Endothelial cell of umbilical vein (primary cell): ENCODE data around the gene PDLIM5. TPM values are rescaled to one million over a fixed set of nuclear protein-coding genes. Genes with fewer than 3 reads are reported as not detected.
A peak's percentile ranks its signal among the peaks of the same experiment; 100 is the strongest.

Experiments
- BruUV-seq: library from RNA; stranded (reverse); fragments of 400-500 nt; replicated peaks from 2 replicates; lab custom pipeline; 2021; lab: Mats Ljungman, UMichigan
- CTCF ChIA-PET: fragments of 300-600, 350-600 bp; sonication (Branson Sonifier 250); formaldehyde crosslinking; loops from one replicate; lab custom pipeline; 2021; ENCODE audit warnings: antibody characterized with exemption, inconsistent platforms; lab: Charles Lee
- POLR2A ChIA-PET: fragments of 300-600, 350-600 bp; sonication (Branson Sonifier 250); formaldehyde crosslinking; loops from one replicate; lab custom pipeline; 2021; ENCODE audit warnings: antibody characterized with exemption, inconsistent platforms; lab: Charles Lee
- DNase-seq: peaks from one replicate; pipeline ENCODE4 v3.0.0-alpha.2; 2011; ENCODE audit warnings: low read depth, low spot score
- FAIRE-seq: peaks from 2 replicates; lab custom pipeline; 2011; peaks lifted over from hg19 to GRCh38; lab: Jason Lieb, UNC
- H2AFZ ChIP-seq: 2 replicates; pipeline ENCODE4 v1.6.0; 2012; ENCODE audit warnings: low read depth, low read length, control low read depth, inconsistent platforms
- H3K27ac ChIP-seq: 2 replicates; pipeline ENCODE4 v1.5.1; 2011; ENCODE audit warnings: low read depth, mild to moderate bottlenecking, control low read depth, low read length, moderate library complexity; ENCODE audit not compliant: insufficient read depth
- H3K27me3 ChIP-seq, 2 experiments: 2 replicates each; pipeline versions ENCODE4 v1.6.0 to v1.6.1; 2011; ENCODE audit warnings: low read length in 2 of 2, mixed read lengths in 1 of 2; ENCODE audit not compliant: control insufficient read depth in 2 of 2, insufficient read depth in 2 of 2
- H3K36me3 ChIP-seq, 2 experiments: 2 replicates in 1 of 2; 3 replicates in 1 of 2; pipeline ENCODE4 v1.5.1; 2011; ENCODE audit warnings: low read length in 2 of 2, mild to moderate bottlenecking in 1 of 2, moderate library complexity in 1 of 2; ENCODE audit not compliant: control insufficient read depth in 2 of 2, insufficient read depth in 2 of 2; ENCODE audit errors: extremely low read depth in 1 of 2
- H3K4me1 ChIP-seq: 3 replicates; pipeline ENCODE4 v1.5.1; 2011; ENCODE audit warnings: mild to moderate bottlenecking, low read length; ENCODE audit not compliant: control insufficient read depth, insufficient read depth; ENCODE audit errors: extremely low read depth
- H3K4me2 ChIP-seq: 2 replicates; pipeline ENCODE4 v1.6.1; 2011; ENCODE audit warnings: low read length, control low read depth, mixed read lengths; ENCODE audit not compliant: insufficient read depth
- H3K4me3 ChIP-seq, 3 experiments: fragments of 200-600 bp in 1 of 3; sonication (generic), shearing (Covaris generic) in 1 of 3; replicated peaks in 1 of 3; 2 replicates each; pipeline ENCODE4 v1.5.1; 2011 to 2016; ENCODE audit warnings: control low read depth in 3 of 3, low read length in 3 of 3, mild to moderate bottlenecking in 2 of 3, inconsistent platforms in 1 of 3, low read depth in 1 of 3, moderate library complexity in 1 of 3; ENCODE audit not compliant: insufficient read depth in 1 of 3
- H3K79me2 ChIP-seq: 2 replicates; pipeline ENCODE4 v1.6.0; 2012; ENCODE audit warnings: low read length, inconsistent platforms; ENCODE audit not compliant: control insufficient read depth, insufficient read depth
- H3K9ac ChIP-seq: replicated peaks from 2 replicates; pipeline ENCODE3; 2011; ENCODE audit warnings: low read length, control low read depth; ENCODE audit not compliant: insufficient read depth; ENCODE audit errors: extremely low read depth
- H3K9me1 ChIP-seq: replicated peaks from 3 replicates; pipeline ENCODE4 v1.6.0; 2011; ENCODE audit warnings: mild to moderate bottlenecking, low read length; ENCODE audit not compliant: control insufficient read depth, insufficient read depth; ENCODE audit errors: extremely low read depth
- H3K9me3 ChIP-seq: replicated peaks from 2 replicates; pipeline ENCODE4 v1.5.1; 2012; ENCODE audit warnings: low read length, inconsistent platforms; ENCODE audit not compliant: control insufficient read depth, insufficient read depth
- H4K20me1 ChIP-seq: replicated peaks from 2 replicates; pipeline ENCODE3; 2011; ENCODE audit warnings: mild to moderate bottlenecking, low read length; ENCODE audit not compliant: control insufficient read depth, insufficient read depth; ENCODE audit errors: extremely low read depth
- EZH2 ChIP-seq: IDR thresholded peaks from 2 replicates; pipeline ENCODE4 v1.6.1; 2012; ENCODE audit warnings: borderline replicate concordance, low read depth, mild to moderate bottlenecking, moderate library complexity, low read length, inconsistent platforms; ENCODE audit not compliant: severe bottlenecking
- FOS ChIP-seq: IDR thresholded peaks from 2 replicates; pipeline ENCODE4 v1.6.1; 2011; ENCODE audit warnings: mild to moderate bottlenecking, low read length, moderate library complexity, borderline replicate concordance; ENCODE audit not compliant: insufficient read depth
- GATA2 ChIP-seq: IDR thresholded peaks from 2 replicates; pipeline ENCODE4 v1.7.0; 2011; ENCODE audit warnings: low read depth, mild to moderate bottlenecking, moderate library complexity, mixed read lengths, low read length; ENCODE audit not compliant: insufficient read length, insufficient read depth
- JUN ChIP-seq: IDR thresholded peaks from 2 replicates; pipeline ENCODE4 v1.6.1; 2011; ENCODE audit warnings: borderline replicate concordance, low read depth; ENCODE audit not compliant: insufficient read length, insufficient read depth
- MYC ChIP-seq: IDR thresholded peaks from one replicate; pipeline ENCODE4 v1.6.1; 2011; ENCODE audit warnings: mild to moderate bottlenecking, low read depth, low read length
- POLR2A ChIP-seq: IDR thresholded peaks from 2 replicates; pipeline ENCODE4 v1.6.1; 2012; ENCODE audit warnings: low read depth, mild to moderate bottlenecking, control low read depth, low read length
- POLR2AphosphoS5 ChIP-seq: IDR thresholded peaks from 2 replicates; pipeline ENCODE4 v1.6.1; 2012; ENCODE audit warnings: low read depth, mild to moderate bottlenecking, control low read depth, low read length, moderate library complexity; ENCODE audit not compliant: insufficient read depth
- dilution Hi-C: fragments of 300-500 bp; cut with MboI; formaldehyde crosslinking; loops from one replicate; pipeline ENCODE4 v1.15.0; 2019; ENCODE audit warnings: low sequenced_read_pairs; ENCODE audit not compliant: extremely low pct_ligation_motif_present
- intact Hi-C: fragments of 100-400 bp; cut with micrococcal nuclease; formaldehyde crosslinking; loops from one replicate; pipeline ENCODE4 v1.10.0; 2022
- polyA plus RNA-seq, 4 experiments: library from polyadenylated mRNA; depleted of rRNA in 3 of 4; stranded (reverse) in 3 of 4; unstranded in 1 of 4; fragments of >200 nt; gene quantifications; 2 replicates each; pipeline versions ENCODE4 v1.2.1 to v1.2.3, GENCODE V29; 2011 to 2012; ENCODE audit warnings: missing spikeins in 1 of 4
- total RNA-seq: library from RNA; stranded (reverse); gene quantifications from 2 replicates; pipeline ENCODE4 v1.2.3, GENCODE V29; 2021
- TF ChIP-seq, protein P1 (sequence below), 2 donors: IDR thresholded peaks; 1 replicate in 1 of 2; 2 replicates in 1 of 2; pipeline ENCODE4 v1.5.1; 2011; ENCODE audit warnings: low read length in 2 of 2, mild to moderate bottlenecking in 2 of 2, moderate library complexity in 2 of 2, control low read depth in 1 of 2, inconsistent platforms in 1 of 2, low read depth in 1 of 2; ENCODE audit not compliant: insufficient read depth in 1 of 2; ENCODE audit errors: extremely low read depth in 1 of 2
- TF ChIP-seq, protein P2 (sequence below): IDR thresholded peaks from 2 replicates; pipeline ENCODE4 v1.6.1; 2011; ENCODE audit not compliant: insufficient read depth, insufficient read length

The PDLIM5 gene
- total and polyA plus RNA-seq, 2 donors (not counting 3 experiments of a cell fraction or from before 2014, with no cell fraction given): 243 to 310 TPM

DNA sequence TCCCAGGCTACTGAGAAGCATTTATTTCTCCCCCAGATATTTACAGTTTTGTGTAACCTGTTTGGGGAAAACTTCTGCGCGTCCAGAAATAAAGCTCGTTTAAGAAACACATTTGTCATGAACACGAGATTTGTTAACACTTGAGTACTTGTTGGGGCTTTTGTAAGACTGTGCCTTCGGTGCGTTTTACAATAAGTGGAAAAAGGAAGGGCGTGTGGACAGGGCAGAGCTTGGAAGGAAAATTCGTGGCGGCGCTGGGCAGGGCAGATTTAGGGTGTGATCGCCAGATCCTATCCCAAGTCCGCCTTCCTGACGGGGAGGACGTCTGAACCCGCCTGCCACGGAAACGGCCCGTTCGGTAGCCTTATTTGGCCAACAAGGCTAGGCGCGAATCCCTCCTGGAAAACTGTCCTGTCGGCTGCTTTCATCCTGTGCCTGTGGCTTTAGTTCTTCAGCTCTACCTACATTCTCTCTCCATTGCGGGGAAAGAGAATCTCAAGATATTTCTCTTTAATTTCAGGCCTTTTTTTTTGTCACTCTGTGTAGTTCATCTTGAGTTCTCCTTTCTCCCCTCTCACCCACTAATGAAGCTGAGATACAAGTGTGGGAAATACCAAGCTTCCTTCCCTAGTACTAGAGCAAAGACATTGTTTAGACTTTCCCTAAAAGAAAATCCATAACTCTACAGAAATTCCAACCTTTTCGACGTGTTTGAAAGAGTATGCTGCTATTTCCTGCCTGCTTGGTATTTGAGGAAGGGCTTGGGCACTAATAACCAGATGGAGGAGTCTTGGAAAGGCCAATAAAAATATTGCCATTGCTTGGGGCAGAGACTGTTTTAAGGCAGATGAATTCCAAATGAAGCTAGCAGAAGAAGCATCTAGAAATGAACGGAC is 982 bp downstream of the PDLIM5 start:
- peaks cover 0 to 12% of the 10 kb centered on the region in 2 experiments for H3K36me3 ChIP-seq
- CTCF ChIA-PET: interaction anchor here (0.7 to 5.2 kb wide), 6 partner anchors 10 to 101 kb away, joined by 3 to 62 read pairs (median 5); no protein-coding TSS in a partner anchor
- H3K27me3 ChIP-seq: no peaks in the 10 kb centered on the region
- H3K27ac ChIP-seq: peak overlapping the region; percentile 80
- peak overlapping the region; percentile 87 for H3K9ac ChIP-seq
- peaks cover 48% of the 10 kb centered on the region for H3K4me1 ChIP-seq
- H3K79me2 ChIP-seq: peaks cover 60% of the 10 kb centered on the region
- intact Hi-C loops: loop anchor here (1.0 to 5.0 kb wide), 3 partner anchors 46 to 148 kb away; no protein-coding TSS in a partner anchor
- H3K4me3 ChIP-seq: peak overlapping the region; percentile 60 to 99 (median 98)
- H3K9me3 ChIP-seq: no peaks in the 10 kb centered on the region
- FAIRE-seq: no peak
- no peaks in the 10 kb centered on the region for H4K20me1 ChIP-seq
- POLR2A ChIA-PET: interaction anchor here (1.0 to 1.4 kb wide), 4 partner anchors 18 to 101 kb away, joined by 3 to 7 read pairs (median 4); no protein-coding TSS in a partner anchor
- BruUV-seq: TSS peak; percentile 50
- TF ChIP-seq JUN (no peak), POLR2A (peak; percentile 14), FOS (no peak), POLR2AphosphoS5 (peak; percentile 12), MYC (no peak), EZH2 (no peak), GATA2 (no peak)
- TF ChIP-seq, protein P1, sequence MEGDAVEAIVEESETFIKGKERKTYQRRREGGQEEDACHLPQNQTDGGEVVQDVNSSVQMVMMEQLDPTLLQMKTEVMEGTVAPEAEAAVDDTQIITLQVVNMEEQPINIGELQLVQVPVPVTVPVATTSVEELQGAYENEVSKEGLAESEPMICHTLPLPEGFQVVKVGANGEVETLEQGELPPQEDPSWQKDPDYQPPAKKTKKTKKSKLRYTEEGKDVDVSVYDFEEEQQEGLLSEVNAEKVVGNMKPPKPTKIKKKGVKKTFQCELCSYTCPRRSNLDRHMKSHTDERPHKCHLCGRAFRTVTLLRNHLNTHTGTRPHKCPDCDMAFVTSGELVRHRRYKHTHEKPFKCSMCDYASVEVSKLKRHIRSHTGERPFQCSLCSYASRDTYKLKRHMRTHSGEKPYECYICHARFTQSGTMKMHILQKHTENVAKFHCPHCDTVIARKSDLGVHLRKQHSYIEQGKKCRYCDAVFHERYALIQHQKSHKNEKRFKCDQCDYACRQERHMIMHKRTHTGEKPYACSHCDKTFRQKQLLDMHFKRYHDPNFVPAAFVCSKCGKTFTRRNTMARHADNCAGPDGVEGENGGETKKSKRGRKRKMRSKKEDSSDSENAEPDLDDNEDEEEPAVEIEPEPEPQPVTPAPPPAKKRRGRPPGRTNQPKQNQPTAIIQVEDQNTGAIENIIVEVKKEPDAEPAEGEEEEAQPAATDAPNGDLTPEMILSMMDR (IDR thresholded peaks at IDR 0.05; ENCODE audit: extremely low read depth in 1 of 2, insufficient read depth in 1 of 2, low read depth in 1 of 2, low read length in 2 of 2): no peak
- TF ChIP-seq, protein P2, sequence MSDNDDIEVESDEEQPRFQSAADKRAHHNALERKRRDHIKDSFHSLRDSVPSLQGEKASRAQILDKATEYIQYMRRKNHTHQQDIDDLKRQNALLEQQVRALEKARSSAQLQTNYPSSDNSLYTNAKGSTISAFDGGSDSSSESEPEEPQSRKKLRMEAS: no peak
- no peak overlapping the region for H2AFZ ChIP-seq
- peak overlapping the region; percentile 96 for H3K4me2 ChIP-seq
- dilution Hi-C loops: no loop called here
- peak; percentile 80 for DNase-seq
- no peaks in the 10 kb centered on the region for H3K9me1 ChIP-seq
